ENCODE measurements around the gene CCNO. TPM values are rescaled to one million over a fixed set of nuclear protein-coding genes. Genes with fewer than 3 reads are reported as not detected.

Gene CCNO
- total RNA-seq: not detected

GRCh38 chr5:55232985-55233928, at the start of gene CCNO:
TSS of gene CCNO (minus strand) at chr5:55233608. CDS start at chr5:55233523, 85 bp downstream.
- Histone ChIP-seq H3K36me3 (ENCODE audit: control insufficient read depth in 3 of 3, insufficient read depth in 3 of 3, low read length in 3 of 3) (no peaks in the 10 kb centered on the region), H3K27ac (ENCODE audit: low read depth, low read length) (no peak within 1 kb of the TSS), H3K27me3 (ENCODE audit: control insufficient read depth in 3 of 3, insufficient read depth in 3 of 3, low read length in 3 of 3) (peaks cover 68 to 86% (median 79%) of the 10 kb centered on the region in 3 donors), H3K9ac (ENCODE audit: low read depth in 1 of 3, low read length in 3 of 3) (peak within 1 kb of the TSS; percentile 20 to 57 (median 52)), H3K9me3 (ENCODE audit: control insufficient read depth in 3 of 3, low read length in 3 of 3) (no peaks in the 10 kb centered on the region), H3K4me3 (ENCODE audit: low read length in 3 of 3) (peak within 1 kb of the TSS; percentile 67 to 73 (median 70)), H3K4me1 (ENCODE audit: control insufficient read depth in 3 of 3, insufficient read depth in 3 of 3, low read length in 3 of 3) (peaks cover 35 to 41% (median 39%) of the 10 kb centered on the region in 3 donors)

- H3K27me3 ChIP-seq (ENCODE audit: control insufficient read depth in 3 of 3, insufficient read depth in 3 of 3, low read length in 3 of 3): no peaks in the 10 kb centered on the region
- no peak overlapping the region for H3K9ac ChIP-seq (ENCODE audit: low read depth in 1 of 3, low read length in 3 of 3)
- no peaks in the 10 kb centered on the region for H3K4me1 ChIP-seq (ENCODE audit: control insufficient read depth in 3 of 3, insufficient read depth in 3 of 3, low read length in 3 of 3)
- no peaks in the 10 kb centered on the region for H3K9me3 ChIP-seq (ENCODE audit: control insufficient read depth in 3 of 3, low read length in 3 of 3)
- no peak overlapping the region for H3K27ac ChIP-seq (ENCODE audit: low read depth, low read length)
- H3K36me3 ChIP-seq (ENCODE audit: control insufficient read depth in 3 of 3, insufficient read depth in 3 of 3, low read length in 3 of 3): peaks cover 26 to 60% (median 51%) of the 10 kb centered on the region in 3 donors
- no peak overlapping the region for H3K4me3 ChIP-seq (ENCODE audit: low read length in 3 of 3)
These were observed 45.4 kb upstream of the CCNO start for GRCh38 chr5:55278778-55279177.

GRCh38 chr5:55276771-55277170, 43.4 kb upstream of the CCNO start:
- Histone ChIP-seq H3K27ac (ENCODE audit: low read depth, low read length) (no peak overlapping the region), H3K9ac (ENCODE audit: low read depth in 1 of 3, low read length in 3 of 3) (no peak overlapping the region), H3K4me1 (ENCODE audit: control insufficient read depth in 3 of 3, insufficient read depth in 3 of 3, low read length in 3 of 3) (no peaks in the 10 kb centered on the region), H3K27me3 (ENCODE audit: control insufficient read depth in 3 of 3, insufficient read depth in 3 of 3, low read length in 3 of 3) (no peaks in the 10 kb centered on the region), H3K36me3 (ENCODE audit: control insufficient read depth in 3 of 3, insufficient read depth in 3 of 3, low read length in 3 of 3) (peaks cover 23 to 56% (median 51%) of the 10 kb centered on the region in 3 donors), H3K4me3 (ENCODE audit: low read length in 3 of 3) (no peak overlapping the region), H3K9me3 (ENCODE audit: control insufficient read depth in 3 of 3, low read length in 3 of 3) (no peaks in the 10 kb centered on the region)

- no peaks in the 10 kb centered on the region for H3K27me3 ChIP-seq (ENCODE audit: control insufficient read depth in 3 of 3, insufficient read depth in 3 of 3, low read length in 3 of 3)
- H3K36me3 ChIP-seq (ENCODE audit: control insufficient read depth in 3 of 3, insufficient read depth in 3 of 3, low read length in 3 of 3): peaks cover 14 to 55% (median 48%) of the 10 kb centered on the region in 3 donors
- H3K9ac ChIP-seq (ENCODE audit: low read depth in 1 of 3, low read length in 3 of 3): no peak overlapping the region
- H3K9me3 ChIP-seq (ENCODE audit: control insufficient read depth in 3 of 3, low read length in 3 of 3): no peaks in the 10 kb centered on the region
- no peaks in the 10 kb centered on the region for H3K4me1 ChIP-seq (ENCODE audit: control insufficient read depth in 3 of 3, insufficient read depth in 3 of 3, low read length in 3 of 3)
- H3K27ac ChIP-seq (ENCODE audit: low read depth, low read length): no peak overlapping the region
- no peak overlapping the region for H3K4me3 ChIP-seq (ENCODE audit: low read length in 3 of 3)
These were observed 24.9 kb upstream of the CCNO start for GRCh38 chr5:55258339-55258738.

GRCh38 chr5:55254802-55255201, 21.4 kb upstream of the CCNO start:
- H3K4me1 ChIP-seq (ENCODE audit: control insufficient read depth in 3 of 3, insufficient read depth in 3 of 3, low read length in 3 of 3): no peaks in the 10 kb centered on the region
- no peaks in the 10 kb centered on the region for H3K27me3 ChIP-seq (ENCODE audit: control insufficient read depth in 3 of 3, insufficient read depth in 3 of 3, low read length in 3 of 3)
- no peaks in the 10 kb centered on the region for H3K9me3 ChIP-seq (ENCODE audit: control insufficient read depth in 3 of 3, low read length in 3 of 3)
- no peak overlapping the region for H3K4me3 ChIP-seq (ENCODE audit: low read length in 3 of 3)
- H3K9ac ChIP-seq (ENCODE audit: low read depth in 1 of 3, low read length in 3 of 3): no peak overlapping the region
- H3K36me3 ChIP-seq (ENCODE audit: control insufficient read depth in 3 of 3, insufficient read depth in 3 of 3, low read length in 3 of 3): peaks cover 10 to 40% (median 38%) of the 10 kb centered on the region in 3 donors
- H3K27ac ChIP-seq (ENCODE audit: low read depth, low read length): no peak overlapping the region

GRCh38 chr5:55250064-55250463, 16.7 kb upstream of the CCNO start:
- Histone ChIP-seq H3K27ac (ENCODE audit: low read depth, low read length) (no peak overlapping the region), H3K36me3 (ENCODE audit: control insufficient read depth in 3 of 3, insufficient read depth in 3 of 3, low read length in 3 of 3) (peaks cover 0 to 7% (median 5%) of the 10 kb centered on the region in 3 donors), H3K9me3 (ENCODE audit: control insufficient read depth in 3 of 3, low read length in 3 of 3) (peaks cover 0 to 8% (median 6%) of the 10 kb centered on the region in 3 donors), H3K9ac (ENCODE audit: low read depth in 1 of 3, low read length in 3 of 3) (no peak overlapping the region), H3K27me3 (ENCODE audit: control insufficient read depth in 3 of 3, insufficient read depth in 3 of 3, low read length in 3 of 3) (no peaks in the 10 kb centered on the region), H3K4me1 (ENCODE audit: control insufficient read depth in 3 of 3, insufficient read depth in 3 of 3, low read length in 3 of 3) (no peaks in the 10 kb centered on the region), H3K4me3 (ENCODE audit: low read length in 3 of 3) (no peak overlapping the region)

GRCh38 chr5:55241746-55242145, 8.3 kb upstream of the CCNO start:
- Histone ChIP-seq H3K27ac (ENCODE audit: low read depth, low read length) (no peak overlapping the region), H3K9ac (ENCODE audit: low read depth in 1 of 3, low read length in 3 of 3) (no peak overlapping the region), H3K9me3 (ENCODE audit: control insufficient read depth in 3 of 3, low read length in 3 of 3) (no peaks in the 10 kb centered on the region), H3K4me1 (ENCODE audit: control insufficient read depth in 3 of 3, insufficient read depth in 3 of 3, low read length in 3 of 3) (no peaks in the 10 kb centered on the region), H3K27me3 (ENCODE audit: control insufficient read depth in 3 of 3, insufficient read depth in 3 of 3, low read length in 3 of 3) (peaks cover 3 to 12% (median 6%) of the 10 kb centered on the region in 3 donors), H3K36me3 (ENCODE audit: control insufficient read depth in 3 of 3, insufficient read depth in 3 of 3, low read length in 3 of 3) (no peaks in the 10 kb centered on the region), H3K4me3 (ENCODE audit: low read length in 3 of 3) (no peak overlapping the region)

- H3K9me3 ChIP-seq (ENCODE audit: control insufficient read depth in 3 of 3, low read length in 3 of 3): no peaks in the 10 kb centered on the region
- no peak overlapping the region for H3K9ac ChIP-seq (ENCODE audit: low read depth in 1 of 3, low read length in 3 of 3)
- H3K27ac ChIP-seq (ENCODE audit: low read depth, low read length): no peak overlapping the region
- H3K27me3 ChIP-seq (ENCODE audit: control insufficient read depth in 3 of 3, insufficient read depth in 3 of 3, low read length in 3 of 3): peaks cover 33 to 57% (median 48%) of the 10 kb centered on the region in 3 donors
- H3K36me3 ChIP-seq (ENCODE audit: control insufficient read depth in 3 of 3, insufficient read depth in 3 of 3, low read length in 3 of 3): no peaks in the 10 kb centered on the region
- H3K4me1 ChIP-seq (ENCODE audit: control insufficient read depth in 3 of 3, insufficient read depth in 3 of 3, low read length in 3 of 3): peaks cover 25 to 27% (median 27%) of the 10 kb centered on the region in 3 donors
- H3K4me3 ChIP-seq (ENCODE audit: low read length in 3 of 3): no peak overlapping the region
These were observed 3.4 kb upstream of the CCNO start for GRCh38 chr5:55236800-55237199.

GRCh38 chr5:55234121-55234700, 803 bp upstream of the CCNO start:
- Histone ChIP-seq H3K4me3 (ENCODE audit: low read length in 3 of 3) (peak overlapping the region; percentile 67 to 73 (median 70)), H3K27me3 (ENCODE audit: control insufficient read depth in 3 of 3, insufficient read depth in 3 of 3, low read length in 3 of 3) (peaks cover 59 to 76% (median 70%) of the 10 kb centered on the region in 3 donors), H3K4me1 (ENCODE audit: control insufficient read depth in 3 of 3, insufficient read depth in 3 of 3, low read length in 3 of 3) (peaks cover 35 to 41% (median 39%) of the 10 kb centered on the region in 3 donors), H3K36me3 (ENCODE audit: control insufficient read depth in 3 of 3, insufficient read depth in 3 of 3, low read length in 3 of 3) (no peaks in the 10 kb centered on the region), H3K9ac (ENCODE audit: low read depth in 1 of 3, low read length in 3 of 3) (peak overlapping the region; percentile 20 to 57 (median 52)), H3K9me3 (ENCODE audit: control insufficient read depth in 3 of 3, low read length in 3 of 3) (no peaks in the 10 kb centered on the region), H3K27ac (ENCODE audit: low read depth, low read length) (no peak overlapping the region)
